ENCODE results near the gene MDK.

Gene MDK

GRCh38 chr11:46357483-46357936, 24.0 kb upstream of the MDK start:
- peaks cover 38% of the 10 kb centered on the region for H3K4me1 ChIP-seq (ENCODE audit: insufficient read depth, low read length)
- no peak overlapping the region for H3K9ac ChIP-seq (ENCODE audit: low read depth, low read length)
- H3K9me3 ChIP-seq (ENCODE audit: control insufficient read depth, insufficient read depth, low read length) = no peaks in the 10 kb centered on the region
- peaks cover 3% of the 10 kb centered on the region; the same call in 1 of the 2 replicates for H3K36me3 ChIP-seq (ENCODE audit: insufficient read depth, low read length)

GRCh38 chr11:46359953-46360352, 21.5 kb upstream of the MDK start:
- peaks cover 38% of the 10 kb centered on the region for H3K4me1 ChIP-seq (ENCODE audit: insufficient read depth, low read length)
- H3K9me3 ChIP-seq (ENCODE audit: control insufficient read depth, insufficient read depth, low read length) = no peaks in the 10 kb centered on the region
- peaks cover 3% of the 10 kb centered on the region; the same call in 1 of the 2 replicates for H3K36me3 ChIP-seq (ENCODE audit: insufficient read depth, low read length)
- no peak overlapping the region for H3K9ac ChIP-seq (ENCODE audit: low read depth, low read length)

GRCh38 chr11:46360878-46361277, 20.6 kb upstream of the MDK start:
- Histone ChIP-seq H3K9ac (ENCODE audit: low read depth, low read length) (no peak overlapping the region), H3K9me3 (ENCODE audit: control insufficient read depth, insufficient read depth, low read length) (no peaks in the 10 kb centered on the region), H3K36me3 (ENCODE audit: insufficient read depth, low read length) (peaks cover 3% of the 10 kb centered on the region; the same call in 1 of the 2 replicates), H3K4me1 (ENCODE audit: insufficient read depth, low read length) (peaks cover 38% of the 10 kb centered on the region)

GRCh38 chr11:46361283-46362155, 19.9 kb upstream of the MDK start:
- no peak overlapping the region for H3K9ac ChIP-seq (ENCODE audit: low read depth, low read length)
- no peaks in the 10 kb centered on the region for H3K9me3 ChIP-seq (ENCODE audit: control insufficient read depth, insufficient read depth, low read length)
- H3K4me1 ChIP-seq (ENCODE audit: insufficient read depth, low read length) = peaks cover 32% of the 10 kb centered on the region
- H3K36me3 ChIP-seq (ENCODE audit: insufficient read depth, low read length) = no peaks in the 10 kb centered on the region

GRCh38 chr11:46362156-46363030, 19.1 kb upstream of the MDK start:
- no peaks in the 10 kb centered on the region; the same call in 1 of the 2 replicates for H3K36me3 ChIP-seq (ENCODE audit: insufficient read depth, low read length)

GRCh38 chr11:46363031-46363407, 18.4 kb upstream of the MDK start:
- Histone ChIP-seq H3K9ac (ENCODE audit: low read depth, low read length) (no peak overlapping the region), H3K36me3 (ENCODE audit: insufficient read depth, low read length) (no peaks in the 10 kb centered on the region; the same call in 1 of the 2 replicates), H3K9me3 (ENCODE audit: control insufficient read depth, insufficient read depth, low read length) (no peaks in the 10 kb centered on the region), H3K4me1 (ENCODE audit: insufficient read depth, low read length) (peaks cover 22% of the 10 kb centered on the region; the same call in 1 of the 2 replicates)

More at GRCh38 chr11:46362156-46363030, 19.1 kb upstream of the MDK start:
- Histone ChIP-seq H3K9me3 (ENCODE audit: control insufficient read depth, insufficient read depth, low read length) (no peaks in the 10 kb centered on the region), H3K9ac (ENCODE audit: low read depth, low read length) (no peak overlapping the region), H3K4me1 (ENCODE audit: insufficient read depth, low read length) (peaks cover 26% of the 10 kb centered on the region; the same call in 1 of the 2 replicates)

GRCh38 chr11:46363455-46364005, 17.9 kb upstream of the MDK start:
- Histone ChIP-seq H3K9ac (ENCODE audit: low read depth, low read length) (no peak overlapping the region), H3K4me1 (ENCODE audit: insufficient read depth, low read length) (peaks cover 22% of the 10 kb centered on the region; the same call in 1 of the 2 replicates), H3K36me3 (ENCODE audit: insufficient read depth, low read length) (no peaks in the 10 kb centered on the region; the same call in 1 of the 2 replicates), H3K9me3 (ENCODE audit: control insufficient read depth, insufficient read depth, low read length) (no peaks in the 10 kb centered on the region)

- no peaks in the 10 kb centered on the region for H3K9me3 ChIP-seq (ENCODE audit: control insufficient read depth, insufficient read depth, low read length)
- H3K4me1 ChIP-seq (ENCODE audit: insufficient read depth, low read length) = peaks cover 22% of the 10 kb centered on the region; the same call in 1 of the 2 replicates
- H3K36me3 ChIP-seq (ENCODE audit: insufficient read depth, low read length) = no peaks in the 10 kb centered on the region; the same call in 1 of the 2 replicates
- H3K9ac ChIP-seq (ENCODE audit: low read depth, low read length) = no peak overlapping the region
These were observed 17.4 kb upstream of the MDK start for GRCh38 chr11:46364056-46364455.

- peaks cover 28% of the 10 kb centered on the region; the same call in 1 of the 2 replicates for H3K4me1 ChIP-seq (ENCODE audit: insufficient read depth, low read length)
- no peaks in the 10 kb centered on the region for H3K9me3 ChIP-seq (ENCODE audit: control insufficient read depth, insufficient read depth, low read length)
- no peaks in the 10 kb centered on the region; the same call in 1 of the 2 replicates for H3K36me3 ChIP-seq (ENCODE audit: insufficient read depth, low read length)
- H3K9ac ChIP-seq (ENCODE audit: low read depth, low read length) = no peak overlapping the region
These were observed 16.7 kb upstream of the MDK start for GRCh38 chr11:46364791-46365190.

GRCh38 chr11:46366260-46366659, 15.2 kb upstream of the MDK start:
- Histone ChIP-seq H3K9me3 (ENCODE audit: control insufficient read depth, insufficient read depth, low read length) (no peaks in the 10 kb centered on the region), H3K4me1 (ENCODE audit: insufficient read depth, low read length) (peaks cover 26% of the 10 kb centered on the region; the same call in 1 of the 2 replicates), H3K9ac (ENCODE audit: low read depth, low read length) (no peak overlapping the region), H3K36me3 (ENCODE audit: insufficient read depth, low read length) (no peaks in the 10 kb centered on the region; the same call in 1 of the 2 replicates)

- Histone ChIP-seq H3K9ac (ENCODE audit: low read depth, low read length) (no peak overlapping the region), H3K9me3 (ENCODE audit: control insufficient read depth, insufficient read depth, low read length) (no peaks in the 10 kb centered on the region), H3K36me3 (ENCODE audit: insufficient read depth, low read length) (no peaks in the 10 kb centered on the region; the same call in 1 of the 2 replicates), H3K4me1 (ENCODE audit: insufficient read depth, low read length) (peaks cover 22% of the 10 kb centered on the region; the same call in 1 of the 2 replicates)
These were observed 14.8 kb upstream of the MDK start for GRCh38 chr11:46366661-46367161.

GRCh38 chr11:46367244-46367915, 14.1 kb upstream of the MDK start:
- H3K36me3 ChIP-seq (ENCODE audit: insufficient read depth, low read length) = no peaks in the 10 kb centered on the region; the same call in 1 of the 2 replicates
- H3K4me1 ChIP-seq (ENCODE audit: insufficient read depth, low read length) = peaks cover 16% of the 10 kb centered on the region; the same call in 1 of the 2 replicates
- no peak overlapping the region for H3K9ac ChIP-seq (ENCODE audit: low read depth, low read length)
- H3K9me3 ChIP-seq (ENCODE audit: control insufficient read depth, insufficient read depth, low read length) = no peaks in the 10 kb centered on the region

GRCh38 chr11:46367916-46368267, 13.6 kb upstream of the MDK start:
- H3K9me3 ChIP-seq (ENCODE audit: control insufficient read depth, insufficient read depth, low read length) = no peaks in the 10 kb centered on the region
- H3K36me3 ChIP-seq (ENCODE audit: insufficient read depth, low read length) = no peaks in the 10 kb centered on the region; the same call in 1 of the 2 replicates
- no peak overlapping the region for H3K9ac ChIP-seq (ENCODE audit: low read depth, low read length)
- peaks cover 11% of the 10 kb centered on the region; the same call in 1 of the 2 replicates for H3K4me1 ChIP-seq (ENCODE audit: insufficient read depth, low read length)

Measured in ES-I3 (cell line).